Peyer's patch (tissue), 4 donors: ENCODE measurements around the gene PDHA2.

Experiments
- POLR2A ChIP-seq, 2 donors: fragments of 450-650 bp; IDR thresholded peaks; one replicate each; pipeline ENCODE4 v1.5.1; 2017; ENCODE audit warnings: antibody characterized with exemption in 2 of 2, mild to moderate bottlenecking in 2 of 2, moderate library complexity in 2 of 2
- TF ChIP-seq, protein P1 (sequence below), 6 experiments: fragments of 450-650 bp in 4 of 6; fragments of 200-600 bp in 2 of 6; sonication (generic) in 1 of 6; IDR thresholded peaks; one replicate each; pipeline ENCODE4 v1.5.1; 2017 to 2019; ENCODE audit warnings: antibody characterized with exemption in 6 of 6, mild to moderate bottlenecking in 3 of 6, moderate library complexity in 1 of 6

- TF ChIP-seq POLR2A (IDR thresholded peaks at IDR 0.05) = no peak
- TF ChIP-seq, protein P1, sequence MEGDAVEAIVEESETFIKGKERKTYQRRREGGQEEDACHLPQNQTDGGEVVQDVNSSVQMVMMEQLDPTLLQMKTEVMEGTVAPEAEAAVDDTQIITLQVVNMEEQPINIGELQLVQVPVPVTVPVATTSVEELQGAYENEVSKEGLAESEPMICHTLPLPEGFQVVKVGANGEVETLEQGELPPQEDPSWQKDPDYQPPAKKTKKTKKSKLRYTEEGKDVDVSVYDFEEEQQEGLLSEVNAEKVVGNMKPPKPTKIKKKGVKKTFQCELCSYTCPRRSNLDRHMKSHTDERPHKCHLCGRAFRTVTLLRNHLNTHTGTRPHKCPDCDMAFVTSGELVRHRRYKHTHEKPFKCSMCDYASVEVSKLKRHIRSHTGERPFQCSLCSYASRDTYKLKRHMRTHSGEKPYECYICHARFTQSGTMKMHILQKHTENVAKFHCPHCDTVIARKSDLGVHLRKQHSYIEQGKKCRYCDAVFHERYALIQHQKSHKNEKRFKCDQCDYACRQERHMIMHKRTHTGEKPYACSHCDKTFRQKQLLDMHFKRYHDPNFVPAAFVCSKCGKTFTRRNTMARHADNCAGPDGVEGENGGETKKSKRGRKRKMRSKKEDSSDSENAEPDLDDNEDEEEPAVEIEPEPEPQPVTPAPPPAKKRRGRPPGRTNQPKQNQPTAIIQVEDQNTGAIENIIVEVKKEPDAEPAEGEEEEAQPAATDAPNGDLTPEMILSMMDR (IDR thresholded peaks at IDR 0.05) = no peak
Observed at GRCh38 chr4:95830651-95831050, 9.2 kb upstream of the PDHA2 start.
